Measurements from ENCODE around the gene ADRB1.

ADRB1 gene

DNA sequence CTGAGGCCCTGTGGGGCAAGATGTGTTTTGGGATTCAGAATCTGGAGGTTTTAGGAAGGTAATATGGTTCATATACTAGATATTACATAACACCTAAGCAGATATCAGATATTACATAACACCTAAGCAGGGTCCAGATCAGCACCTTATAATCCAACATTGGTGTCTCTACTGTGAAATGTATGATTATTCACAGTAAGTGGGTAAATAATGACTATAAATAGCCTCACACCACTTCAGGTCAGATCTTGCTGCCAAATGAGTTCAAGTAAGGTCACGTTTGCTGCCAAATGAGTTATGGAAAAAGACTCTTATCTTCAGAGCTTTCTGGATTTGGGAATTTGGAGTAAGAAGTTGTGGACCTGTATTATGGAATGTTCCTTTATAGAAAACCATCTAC lies 14.6 kb downstream of the ADRB1 start:
- no peak for DNase-seq

DNA sequence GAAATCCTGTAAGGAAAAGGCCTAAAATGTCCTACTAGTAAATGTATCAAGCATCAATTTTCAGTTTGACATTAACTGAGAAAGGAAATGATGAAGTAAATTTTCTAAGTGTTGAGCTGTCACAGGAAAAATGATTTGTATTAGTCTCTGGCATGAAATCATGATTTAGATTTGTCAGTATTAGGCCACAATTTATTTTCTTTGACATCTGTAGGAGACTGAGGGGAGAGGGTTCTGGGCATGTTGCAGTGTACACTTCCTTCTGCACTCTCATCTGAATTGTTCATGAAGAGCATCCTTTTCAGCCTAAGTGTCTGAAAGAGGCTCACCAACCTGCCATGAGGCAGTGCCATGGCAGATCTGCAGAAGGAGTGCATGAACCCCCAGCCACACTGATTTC lies 15.9 kb downstream of the ADRB1 start:
- DNase-seq, result no peak

DNA sequence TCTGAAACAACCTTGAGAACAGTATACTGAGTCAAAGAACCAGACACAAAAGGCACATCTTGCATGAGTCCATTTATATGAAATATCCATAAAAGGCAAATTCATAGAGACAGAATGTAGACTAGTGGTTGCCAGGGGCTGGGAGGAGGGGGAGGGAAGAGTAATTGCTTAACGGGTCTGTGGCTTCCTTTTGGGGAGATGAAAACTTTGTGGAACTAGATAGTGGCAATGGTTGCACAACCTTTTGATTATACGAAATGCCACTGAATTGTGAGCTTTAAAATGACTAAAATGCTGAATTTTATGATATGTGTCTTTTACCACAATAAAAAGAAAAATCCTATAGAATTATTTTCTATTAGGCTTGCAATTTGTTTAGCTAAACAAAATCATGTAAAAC lies 16.8 kb downstream of the ADRB1 start:
- DNase-seq, result no peak

DNA sequence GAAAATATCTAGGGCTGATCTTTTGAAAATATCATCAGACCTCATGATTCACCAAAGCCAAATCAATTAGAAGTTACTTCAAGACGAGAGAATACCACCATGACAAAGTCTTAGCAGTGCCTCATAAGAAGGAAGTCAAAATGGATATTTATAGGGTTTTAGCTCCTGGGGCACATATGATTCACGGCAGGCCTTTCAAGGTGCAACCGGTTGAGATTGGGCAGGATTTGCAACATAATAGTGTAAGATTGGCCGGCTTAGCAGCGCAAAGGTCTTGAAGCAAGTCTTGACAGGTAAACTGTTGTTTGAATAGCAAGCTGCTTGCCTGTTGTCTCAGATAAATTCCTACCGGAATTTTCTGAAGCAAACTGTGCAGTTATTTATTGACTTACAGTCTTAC lies 17.5 kb downstream of the ADRB1 start:
- no peak for DNase-seq

DNA sequence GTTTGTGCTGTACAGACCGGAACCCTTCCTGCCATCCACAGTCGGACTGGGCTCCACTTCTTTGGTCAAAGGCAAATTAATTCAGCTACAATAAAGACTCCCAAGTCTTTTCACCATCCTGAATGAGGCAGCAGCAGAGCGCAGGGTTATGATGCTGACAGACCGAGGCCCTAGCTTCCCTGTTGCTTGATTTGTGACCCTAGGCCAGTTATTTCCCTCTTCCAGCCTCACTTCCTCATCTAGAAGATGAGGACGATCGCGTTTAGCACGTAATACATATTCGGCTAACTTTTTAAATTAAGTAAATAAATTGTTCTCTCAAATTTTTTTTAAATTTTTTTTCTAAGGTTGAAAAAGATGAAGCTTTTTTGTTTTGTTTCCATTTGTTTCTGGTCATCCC lies 18.1 kb downstream of the ADRB1 start:
- no peak for DNase-seq

DNA sequence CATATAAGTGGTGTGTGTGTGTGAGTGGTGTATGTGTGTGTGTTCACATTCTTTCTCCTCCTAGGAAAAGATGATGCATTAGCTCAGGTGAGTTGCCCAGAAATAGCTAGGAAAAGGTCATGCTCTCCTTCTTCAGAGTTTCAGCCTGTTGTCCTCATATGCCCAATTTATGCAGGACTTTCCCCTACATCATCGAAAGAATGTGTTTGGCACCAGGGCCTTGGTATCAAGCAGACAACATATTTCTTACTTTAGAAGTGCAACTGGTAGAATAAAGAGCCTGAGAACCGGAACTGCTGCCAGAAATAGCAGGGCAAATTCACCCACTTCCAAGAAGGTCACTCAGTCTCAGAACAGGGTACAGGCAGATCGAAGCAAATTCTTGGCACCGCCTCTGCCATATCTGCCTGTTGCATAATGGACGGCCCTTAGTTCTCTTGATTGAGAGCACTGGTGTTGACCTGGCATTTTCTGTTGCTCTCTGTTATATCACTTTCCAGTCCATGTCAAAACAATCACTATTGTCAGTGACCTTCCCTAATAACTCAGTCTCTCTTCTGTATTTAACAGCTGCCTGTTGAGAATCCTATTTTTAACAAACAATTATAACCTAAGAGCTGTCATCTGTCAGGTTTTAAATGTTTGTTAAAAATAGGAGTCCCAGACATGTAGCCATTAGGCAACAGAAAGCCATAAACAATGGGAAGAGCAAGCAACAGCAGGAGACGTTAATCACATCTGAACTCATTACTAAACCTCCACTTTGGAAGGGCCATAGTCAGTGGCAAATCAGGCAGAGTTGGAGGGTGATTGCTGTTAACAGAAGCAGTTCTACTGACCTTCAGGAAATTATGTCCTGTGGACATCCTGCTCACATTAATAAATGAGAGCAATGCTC lies 20.7 kb downstream of the ADRB1 start:
- DNase-seq, result no peak

DNA sequence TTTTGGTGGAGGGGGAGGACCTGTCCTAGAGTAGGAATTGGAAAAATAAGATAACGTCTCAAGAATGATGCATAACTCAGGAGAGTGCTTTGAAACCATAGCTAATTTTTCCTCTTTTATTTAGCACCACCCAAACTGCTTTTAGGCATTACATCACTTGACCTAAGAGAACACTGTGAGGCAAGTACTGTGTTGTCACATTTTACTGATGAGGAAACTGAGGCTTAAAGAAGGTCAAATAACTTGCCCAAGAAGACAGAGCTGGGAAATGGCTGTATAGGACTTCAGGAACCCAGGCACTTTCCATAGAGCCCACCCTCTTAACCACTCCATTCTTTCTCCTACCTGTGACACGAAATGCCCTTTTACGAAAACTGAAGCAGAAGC lies 21.4 kb downstream of the ADRB1 start:
- no peak for DNase-seq

GRCh38 chr10:114068054-114068707 lies 24.5 kb downstream of the ADRB1 start:
- no peak for DNase-seq

DNA sequence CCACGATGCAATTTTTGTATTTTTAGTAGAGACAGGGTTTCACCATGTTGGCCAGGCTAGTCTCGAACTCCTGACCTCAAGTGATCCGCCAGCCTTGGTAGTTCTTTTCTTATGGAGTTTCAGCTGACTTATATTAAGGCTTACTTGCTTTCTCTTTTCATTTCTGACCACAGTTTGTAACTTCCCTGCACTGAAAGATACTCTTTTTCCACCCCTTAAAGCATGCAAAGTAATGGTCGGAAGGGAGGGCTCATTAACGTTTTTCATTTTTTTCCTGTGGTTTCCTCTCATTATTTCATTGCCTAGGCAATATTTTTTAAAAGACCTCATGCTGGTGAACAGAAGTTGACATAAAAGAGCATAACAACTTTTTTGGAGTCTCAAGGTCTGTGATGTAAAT lies 27.0 kb downstream of the ADRB1 start:
- DNase-seq, result no peak

DNA sequence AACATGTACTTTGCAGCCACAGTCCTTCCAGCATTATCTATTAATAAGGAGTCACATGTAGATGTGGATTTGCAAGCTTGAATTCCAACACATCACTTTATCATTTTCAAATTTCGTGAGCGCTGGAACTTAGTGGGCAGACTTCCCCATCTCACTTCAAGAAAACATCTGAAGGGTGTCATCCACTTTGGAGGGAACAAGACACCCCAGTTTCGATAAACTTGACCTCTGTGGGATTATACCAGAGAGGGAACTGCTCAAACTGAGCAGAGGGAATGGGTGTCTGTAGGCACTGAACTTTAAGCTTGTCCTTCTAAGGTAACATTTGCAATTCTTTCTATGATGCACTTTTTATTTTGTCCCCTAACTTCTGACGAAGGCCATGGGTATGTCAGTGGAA lies 27.5 kb downstream of the ADRB1 start:
- DNase-seq, result no peak

GRCh38 chr10:114073395-114074186 lies 29.9 kb downstream of the ADRB1 start:
- no peak for DNase-seq

DNA sequence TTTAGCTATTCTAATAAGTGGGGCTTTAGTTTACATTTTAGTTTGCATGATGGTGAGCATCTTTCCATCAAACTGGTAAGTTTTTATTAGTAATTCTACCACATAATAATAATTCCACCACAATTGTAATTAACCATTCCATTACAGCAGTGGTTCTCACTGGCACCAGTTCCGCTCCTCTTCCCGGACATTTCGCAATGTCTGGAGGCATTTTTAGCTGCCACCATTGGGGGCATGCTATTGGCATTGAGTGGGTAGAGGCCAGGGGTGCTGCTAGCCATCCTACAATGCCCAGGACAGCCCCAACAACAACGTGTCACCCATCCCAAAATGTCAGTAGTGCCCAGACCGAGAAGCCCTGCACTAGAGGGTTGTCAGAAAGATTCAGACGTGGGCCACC lies 31.4 kb downstream of the ADRB1 start:
- DNase-seq, result no peak

- DNase-seq, result no peak
These were observed 33.7 kb downstream of the ADRB1 start for GRCh38 chr10:114077347-114077746.

GRCh38 chr10:114077815-114078219 lies 34.2 kb downstream of the ADRB1 start:
- DNase-seq, result no peak

- no peak for DNase-seq
These were observed 34.7 kb downstream of the ADRB1 start for GRCh38 chr10:114078346-114078745.

DNA sequence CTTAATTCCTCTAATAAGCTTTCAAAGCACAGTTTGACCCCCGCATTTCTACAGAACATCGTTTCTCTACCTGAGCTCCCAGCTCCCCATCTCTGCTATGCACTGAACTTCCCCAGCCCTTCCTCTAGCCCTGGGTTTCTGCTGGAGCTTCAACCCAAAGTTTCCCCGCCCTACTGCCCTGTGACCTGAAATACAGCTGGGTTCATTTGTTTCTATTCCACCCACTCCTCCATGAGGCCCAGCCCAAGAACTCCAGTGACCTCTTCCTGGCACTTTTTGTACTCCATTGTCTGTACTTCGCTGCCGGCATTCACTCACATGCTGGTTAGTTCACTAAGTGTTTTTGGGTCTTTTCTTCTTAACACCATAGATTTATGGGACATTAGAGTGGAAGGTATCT lies 35.8 kb downstream of the ADRB1 start:
- DNase-seq, result no peak

- DNase-seq, result no peak
These were observed 38.4 kb downstream of the ADRB1 start for GRCh38 chr10:114081911-114082583.

- no peak for DNase-seq
These were observed 39.4 kb downstream of the ADRB1 start for GRCh38 chr10:114083040-114083439.

GRCh38 chr10:114084215-114084614 lies 40.5 kb downstream of the ADRB1 start:
- DNase-seq, result no peak

DNA sequence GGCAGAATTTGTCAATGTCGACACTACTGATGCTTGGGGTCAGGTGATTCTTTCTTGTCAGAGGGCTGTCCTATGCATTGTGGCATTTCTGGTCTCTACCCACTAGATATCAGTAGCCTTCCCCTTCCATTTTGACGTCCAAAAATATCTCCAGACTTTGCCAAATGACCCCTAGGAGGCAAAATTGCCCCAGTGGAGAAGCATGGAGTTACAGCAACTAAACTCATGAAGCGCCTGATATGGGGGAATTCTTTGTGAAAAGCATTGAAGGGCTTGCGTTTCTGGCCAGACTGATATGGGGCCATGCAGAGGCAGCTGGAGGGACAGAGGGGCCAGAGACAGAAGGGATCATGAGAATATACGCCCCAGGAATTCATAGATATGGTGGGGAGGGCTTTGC lies 43.6 kb downstream of the ADRB1 start:
- no peak for DNase-seq

DNA sequence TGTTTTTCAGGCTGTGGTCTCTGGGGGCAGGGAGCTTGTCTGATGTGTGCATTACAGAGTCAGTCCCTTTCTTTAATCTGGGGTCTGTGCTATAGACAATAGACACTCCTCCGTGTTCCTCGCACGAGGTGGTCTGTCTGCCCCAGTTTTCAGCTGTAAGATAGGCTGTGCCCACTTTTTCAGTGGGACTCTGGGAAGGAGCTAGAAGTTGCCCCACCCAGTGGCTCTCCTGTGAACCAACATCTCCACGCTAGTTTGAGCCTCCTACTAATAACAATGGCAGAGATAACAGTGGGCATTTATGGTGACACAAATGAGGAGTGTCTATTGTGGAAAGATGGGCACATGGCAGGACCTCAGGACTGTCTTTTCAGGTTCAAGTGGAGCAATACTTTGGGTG lies 44.0 kb downstream of the ADRB1 start:
- no peak for DNase-seq

GRCh38 chr10:114094795-114095194 lies 51.1 kb downstream of the ADRB1 start:
- DNase-seq, result no peak
